NCI-H146 treated with DMSO at 0.1 percent for 48 hours (cell line): ENCODE data around the gene XDH.

Source experiments
- DNase-seq: peaks from one replicate; lab custom pipeline; 2025; ENCODE audit not compliant: unreplicated experiment; lab: John Stamatoyannopoulos, UW

The XDH gene

GRCh38 chr2:31333046-31333445 is 81.5 kb downstream of the XDH start:
- no peak for DNase-seq

GRCh38 chr2:31332521-31332920 is 82.0 kb downstream of the XDH start:
- DNase-seq = no peak

GRCh38 chr2:31331156-31331555 is 83.4 kb downstream of the XDH start:
- no peak for DNase-seq

- no peak for DNase-seq
Observed at GRCh38 chr2:31329081-31329625, 85.4 kb downstream of the XDH start.

GRCh38 chr2:31328026-31328425 is 86.5 kb downstream of the XDH start:
- no peak for DNase-seq

- DNase-seq = no peak
Observed at GRCh38 chr2:31327505-31327904, 87.0 kb downstream of the XDH start.

GRCh38 chr2:31324016-31324633 is 90.4 kb downstream of the XDH start:
- no peak for DNase-seq

GRCh38 chr2:31322371-31322770 is 92.2 kb downstream of the XDH start:
- no peak for DNase-seq

GRCh38 chr2:31319406-31320175 is 95.0 kb downstream of the XDH start:
- no peak for DNase-seq

- DNase-seq = no peak
Observed at GRCh38 chr2:31318361-31319336, 95.9 kb downstream of the XDH start.

GRCh38 chr2:31317396-31317795 is 97.1 kb downstream of the XDH start:
- no peak for DNase-seq

GRCh38 chr2:31314761-31315160 is 99.8 kb downstream of the XDH start:
- DNase-seq = no peak

- DNase-seq = no peak
Observed at GRCh38 chr2:31312898-31313297, 101.6 kb downstream of the XDH start.

GRCh38 chr2:31304816-31305215 is 109.7 kb downstream of the XDH start:
- no peak for DNase-seq

GRCh38 chr2:31302940-31303563 is 111.5 kb downstream of the XDH start:
- DNase-seq = no peak

GRCh38 chr2:31300309-31300708 is 114.2 kb downstream of the XDH start:
- no peak for DNase-seq

- DNase-seq = no peak
Observed at GRCh38 chr2:31299547-31299946, 115.0 kb downstream of the XDH start.

- no peak for DNase-seq
Observed at GRCh38 chr2:31297751-31298150, 116.8 kb downstream of the XDH start.

GRCh38 chr2:31296641-31297287 is 117.8 kb downstream of the XDH start:
- DNase-seq = no peak

GRCh38 chr2:31294196-31294595 is 120.3 kb downstream of the XDH start:
- DNase-seq = no peak
